ENCODE results near the gene HNRNPA2B1.
"Not testable (repeated sequence)": the region's sequence is repeated elsewhere in the genome, so short reads cannot be mapped to it uniquely, and the experiment has no call there.

- TF ChIP-seq EZH2phosphoT487 (IDR thresholded peaks at IDR 0.05; ENCODE audit: low read length); EZH2 (optimal IDR thresholded peaks at IDR 0.05; ENCODE audit: low read depth, low read length): not testable (repeated sequence)
- TF ChIP-seq, protein P1, sequence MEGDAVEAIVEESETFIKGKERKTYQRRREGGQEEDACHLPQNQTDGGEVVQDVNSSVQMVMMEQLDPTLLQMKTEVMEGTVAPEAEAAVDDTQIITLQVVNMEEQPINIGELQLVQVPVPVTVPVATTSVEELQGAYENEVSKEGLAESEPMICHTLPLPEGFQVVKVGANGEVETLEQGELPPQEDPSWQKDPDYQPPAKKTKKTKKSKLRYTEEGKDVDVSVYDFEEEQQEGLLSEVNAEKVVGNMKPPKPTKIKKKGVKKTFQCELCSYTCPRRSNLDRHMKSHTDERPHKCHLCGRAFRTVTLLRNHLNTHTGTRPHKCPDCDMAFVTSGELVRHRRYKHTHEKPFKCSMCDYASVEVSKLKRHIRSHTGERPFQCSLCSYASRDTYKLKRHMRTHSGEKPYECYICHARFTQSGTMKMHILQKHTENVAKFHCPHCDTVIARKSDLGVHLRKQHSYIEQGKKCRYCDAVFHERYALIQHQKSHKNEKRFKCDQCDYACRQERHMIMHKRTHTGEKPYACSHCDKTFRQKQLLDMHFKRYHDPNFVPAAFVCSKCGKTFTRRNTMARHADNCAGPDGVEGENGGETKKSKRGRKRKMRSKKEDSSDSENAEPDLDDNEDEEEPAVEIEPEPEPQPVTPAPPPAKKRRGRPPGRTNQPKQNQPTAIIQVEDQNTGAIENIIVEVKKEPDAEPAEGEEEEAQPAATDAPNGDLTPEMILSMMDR (IDR thresholded peaks at IDR 0.05; ENCODE audit: low read length), result not testable (repeated sequence)
These were observed 47.7 kb downstream of the HNRNPA2B1 start for GRCh38 chr7:26152782-26153240.

Data from MM.1S (cell line).